ENCODE measurements around the gene EIF2D.

EIF2D gene

DNA sequence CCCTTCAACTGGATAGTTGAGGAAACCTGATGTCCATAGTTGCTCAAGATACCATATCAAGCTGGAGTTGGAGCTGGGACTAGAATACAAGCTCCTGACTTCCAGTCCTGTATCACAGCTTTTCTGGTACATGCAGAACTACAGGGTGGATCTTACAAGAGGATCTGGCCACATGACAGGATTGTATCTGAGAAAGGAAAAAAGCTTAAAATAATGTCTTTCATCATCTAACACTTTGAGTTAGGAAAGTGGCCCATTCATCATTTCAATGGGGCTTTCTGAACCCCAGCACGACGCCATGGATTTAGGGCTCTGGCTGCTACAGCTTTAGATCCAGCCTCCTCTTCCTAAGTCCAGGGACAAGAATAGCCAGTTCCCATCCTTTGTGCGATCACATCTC lies 58.1 kb downstream of the EIF2D start:
- no peak overlapping the region for H3K27ac ChIP-seq (ENCODE audit: low read depth, low read length)
- peaks cover 0 to 35% (median 22%) of the 10 kb centered on the region in 5 donors for H3K4me1 ChIP-seq (ENCODE audit: control insufficient read depth in 5 of 5, insufficient read depth in 5 of 5, low read length in 5 of 5)

DNA sequence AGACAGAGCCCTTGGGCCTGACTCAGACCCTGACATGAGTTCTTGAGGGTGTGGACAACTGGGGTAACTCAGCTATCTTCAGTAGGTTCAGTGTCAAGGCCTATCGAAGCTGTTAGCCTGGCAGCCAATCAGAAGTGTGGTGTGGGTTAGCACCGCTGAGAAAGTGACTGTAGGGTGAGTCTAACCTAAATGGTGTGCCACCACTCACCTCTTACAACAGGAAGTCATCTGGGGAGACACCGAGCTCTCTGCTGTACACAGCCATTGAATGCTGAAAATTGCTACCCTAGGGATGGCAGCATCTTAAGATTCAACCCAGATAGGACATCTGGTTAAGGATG lies 60.3 kb downstream of the EIF2D start:
- Histone ChIP-seq H3K4me3 (ENCODE audit: low read depth in 1 of 5, low read length in 5 of 5) (no peak overlapping the region), H3K9ac (ENCODE audit: low read length in 5 of 5) (no peak overlapping the region), H3K9me3 (ENCODE audit: control insufficient read depth in 5 of 5, low read length in 5 of 5) (no peaks in the 10 kb centered on the region), H3K27ac (ENCODE audit: low read depth, low read length) (no peak overlapping the region), H3K27me3 (ENCODE audit: control insufficient read depth in 5 of 5, insufficient read depth in 4 of 5, low read length in 5 of 5) (peaks cover 0 to 2% (median 0%) of the 10 kb centered on the region in 5 donors), H3K4me1 (ENCODE audit: control insufficient read depth in 5 of 5, insufficient read depth in 5 of 5, low read length in 5 of 5) (peaks cover 0 to 17% (median 9%) of the 10 kb centered on the region in 5 donors), H3K36me3 (ENCODE audit: control insufficient read depth in 5 of 5, insufficient read depth in 5 of 5, low read length in 5 of 5) (no peaks in the 10 kb centered on the region)

More for the DNA sequence above, 58.1 kb downstream of the EIF2D start:
- H3K9me3 ChIP-seq (ENCODE audit: control insufficient read depth in 5 of 5, low read length in 5 of 5), result no peaks in the 10 kb centered on the region
- H3K27me3 ChIP-seq (ENCODE audit: control insufficient read depth in 5 of 5, insufficient read depth in 4 of 5, low read length in 5 of 5), result peaks cover 0 to 2% (median 0%) of the 10 kb centered on the region in 5 donors
- H3K4me3 ChIP-seq (ENCODE audit: low read depth in 1 of 5, low read length in 5 of 5), result no peak overlapping the region
- H3K9ac ChIP-seq (ENCODE audit: low read length in 5 of 5), result no peak overlapping the region
- no peaks in the 10 kb centered on the region for H3K36me3 ChIP-seq (ENCODE audit: control insufficient read depth in 5 of 5, insufficient read depth in 5 of 5, low read length in 5 of 5)

DNA sequence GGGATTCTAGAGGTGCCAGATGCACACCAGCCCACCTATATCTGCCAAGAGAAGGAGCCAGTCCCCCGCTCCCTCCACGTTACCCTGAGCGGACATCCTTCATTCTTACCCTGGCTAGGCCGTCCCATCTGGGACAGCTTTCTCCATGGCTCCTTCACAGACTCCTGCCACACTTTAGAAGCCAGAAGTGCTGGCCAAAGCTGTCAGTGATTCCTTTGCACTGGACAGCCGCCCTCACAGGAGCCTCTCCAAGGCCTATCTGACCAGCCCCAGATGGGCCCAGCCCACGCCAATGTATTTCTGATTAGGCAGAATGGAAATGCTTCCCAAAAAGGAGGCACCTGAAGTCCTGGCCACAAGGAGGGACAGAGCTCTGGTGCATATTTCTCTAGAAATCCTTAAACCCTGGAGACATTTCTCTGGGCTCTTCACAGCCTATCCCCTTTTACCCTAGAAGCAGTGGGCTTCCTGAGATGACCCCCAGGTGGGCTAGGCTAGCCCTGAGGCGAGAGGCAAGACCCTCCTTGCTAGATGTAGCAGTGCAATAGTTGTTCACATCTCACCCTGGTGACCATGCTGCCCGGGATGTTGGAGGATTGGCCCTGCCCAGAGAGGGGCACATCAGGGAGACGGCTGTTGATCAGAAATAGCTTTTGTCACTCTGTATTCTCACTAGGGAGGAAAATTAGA lies 60.8 kb downstream of the EIF2D start:
- peaks cover 0 to 15% (median 5%) of the 10 kb centered on the region in 5 donors for H3K4me1 ChIP-seq (ENCODE audit: control insufficient read depth in 5 of 5, insufficient read depth in 5 of 5, low read length in 5 of 5)
- H3K27ac ChIP-seq (ENCODE audit: low read depth, low read length), result no peak overlapping the region
- peaks cover 0 to 2% (median 0%) of the 10 kb centered on the region in 5 donors for H3K27me3 ChIP-seq (ENCODE audit: control insufficient read depth in 5 of 5, insufficient read depth in 4 of 5, low read length in 5 of 5)
- H3K36me3 ChIP-seq (ENCODE audit: control insufficient read depth in 5 of 5, insufficient read depth in 5 of 5, low read length in 5 of 5), result no peaks in the 10 kb centered on the region
- no peak overlapping the region for H3K9ac ChIP-seq (ENCODE audit: low read length in 5 of 5)
- no peaks in the 10 kb centered on the region for H3K9me3 ChIP-seq (ENCODE audit: control insufficient read depth in 5 of 5, low read length in 5 of 5)
- H3K4me3 ChIP-seq (ENCODE audit: low read depth in 1 of 5, low read length in 5 of 5), result no peak overlapping the region

DNA sequence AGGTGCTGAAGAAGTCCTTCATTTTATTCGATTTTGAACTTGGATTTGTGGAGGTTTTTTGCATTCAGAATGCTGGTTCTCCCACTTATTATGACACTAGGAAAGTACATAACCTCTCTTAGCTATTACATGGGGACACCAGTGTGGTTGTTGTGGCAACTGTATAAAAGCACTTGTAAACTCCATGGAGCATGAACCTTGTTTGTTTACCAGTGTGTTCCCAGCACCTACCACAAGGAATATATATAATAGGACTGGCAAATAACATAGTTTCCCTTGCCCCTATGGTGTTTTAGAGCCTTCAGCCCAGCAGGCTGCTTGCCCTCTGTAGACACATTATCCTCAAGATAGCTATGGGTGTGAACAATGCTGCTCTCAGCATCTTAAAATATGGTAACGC lies 61.8 kb downstream of the EIF2D start:
- H3K27ac ChIP-seq (ENCODE audit: low read depth, low read length), result no peak overlapping the region
- no peak overlapping the region for H3K9ac ChIP-seq (ENCODE audit: low read length in 5 of 5)
- no peaks in the 10 kb centered on the region for H3K36me3 ChIP-seq (ENCODE audit: control insufficient read depth in 5 of 5, insufficient read depth in 5 of 5, low read length in 5 of 5)
- H3K4me1 ChIP-seq (ENCODE audit: control insufficient read depth in 5 of 5, insufficient read depth in 5 of 5, low read length in 5 of 5), result peaks cover 0 to 8% (median 4%) of the 10 kb centered on the region in 5 donors
- H3K27me3 ChIP-seq (ENCODE audit: control insufficient read depth in 5 of 5, insufficient read depth in 4 of 5, low read length in 5 of 5), result no peaks in the 10 kb centered on the region
- no peaks in the 10 kb centered on the region for H3K9me3 ChIP-seq (ENCODE audit: control insufficient read depth in 5 of 5, low read length in 5 of 5)
- no peak overlapping the region for H3K4me3 ChIP-seq (ENCODE audit: low read depth in 1 of 5, low read length in 5 of 5)

DNA sequence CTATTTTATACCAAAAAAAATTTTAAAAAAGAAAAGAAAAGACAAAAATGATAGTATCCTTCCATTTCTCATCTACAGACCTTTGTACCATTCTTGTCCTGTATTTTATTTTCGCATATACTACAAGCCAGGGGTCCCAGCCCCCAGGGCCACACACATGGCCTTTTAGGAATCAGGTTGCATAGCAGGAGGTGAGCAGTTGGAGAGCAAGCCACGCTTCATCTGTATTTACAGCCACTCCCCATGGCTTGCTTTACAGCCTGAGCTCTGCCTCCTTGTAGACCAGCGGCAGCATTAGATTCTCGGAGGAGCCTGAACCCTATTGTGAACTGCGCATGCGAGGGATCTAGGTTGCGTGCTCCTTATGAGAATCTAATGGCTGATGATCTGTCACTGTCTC lies 65.2 kb downstream of the EIF2D start:
- Histone ChIP-seq H3K9ac (ENCODE audit: low read length in 5 of 5) (no peak overlapping the region), H3K4me1 (ENCODE audit: control insufficient read depth in 5 of 5, insufficient read depth in 5 of 5, low read length in 5 of 5) (peaks cover 0 to 13% (median 4%) of the 10 kb centered on the region in 5 donors), H3K27ac (ENCODE audit: low read depth, low read length) (no peak overlapping the region), H3K4me3 (ENCODE audit: low read depth in 1 of 5, low read length in 5 of 5) (no peak overlapping the region), H3K9me3 (ENCODE audit: control insufficient read depth in 5 of 5, low read length in 5 of 5) (no peaks in the 10 kb centered on the region), H3K27me3 (ENCODE audit: control insufficient read depth in 5 of 5, insufficient read depth in 4 of 5, low read length in 5 of 5) (no peaks in the 10 kb centered on the region), H3K36me3 (ENCODE audit: control insufficient read depth in 5 of 5, insufficient read depth in 5 of 5, low read length in 5 of 5) (no peaks in the 10 kb centered on the region)

DNA sequence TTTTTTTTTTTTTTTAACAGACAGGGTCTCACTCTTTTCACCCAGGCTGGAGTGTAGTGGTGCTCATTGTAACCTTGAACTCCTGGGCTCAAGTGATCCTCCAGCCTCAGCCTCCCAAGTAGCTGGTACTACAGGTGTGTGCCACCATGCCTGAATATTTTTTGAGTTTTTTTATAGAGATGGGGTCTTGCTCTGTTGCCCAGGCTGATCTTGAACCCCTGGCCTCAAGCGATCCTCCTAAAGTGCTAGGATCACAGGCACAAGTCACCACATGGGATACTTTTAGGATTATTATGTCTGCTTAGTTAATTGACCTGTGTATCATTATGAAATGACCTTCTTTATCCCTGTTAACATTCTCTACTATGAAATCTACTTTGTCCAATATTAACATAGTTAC lies 66.9 kb downstream of the EIF2D start:
- no peaks in the 10 kb centered on the region for H3K9me3 ChIP-seq (ENCODE audit: control insufficient read depth in 5 of 5, low read length in 5 of 5)
- no peaks in the 10 kb centered on the region for H3K27me3 ChIP-seq (ENCODE audit: control insufficient read depth in 5 of 5, insufficient read depth in 4 of 5, low read length in 5 of 5)
- no peak overlapping the region for H3K4me3 ChIP-seq (ENCODE audit: low read depth in 1 of 5, low read length in 5 of 5)
- H3K36me3 ChIP-seq (ENCODE audit: control insufficient read depth in 5 of 5, insufficient read depth in 5 of 5, low read length in 5 of 5), result no peaks in the 10 kb centered on the region
- no peak overlapping the region for H3K27ac ChIP-seq (ENCODE audit: low read depth, low read length)
- peaks cover 0 to 9% (median 0%) of the 10 kb centered on the region in 5 donors for H3K4me1 ChIP-seq (ENCODE audit: control insufficient read depth in 5 of 5, insufficient read depth in 5 of 5, low read length in 5 of 5)
- H3K9ac ChIP-seq (ENCODE audit: low read length in 5 of 5), result no peak overlapping the region

DNA sequence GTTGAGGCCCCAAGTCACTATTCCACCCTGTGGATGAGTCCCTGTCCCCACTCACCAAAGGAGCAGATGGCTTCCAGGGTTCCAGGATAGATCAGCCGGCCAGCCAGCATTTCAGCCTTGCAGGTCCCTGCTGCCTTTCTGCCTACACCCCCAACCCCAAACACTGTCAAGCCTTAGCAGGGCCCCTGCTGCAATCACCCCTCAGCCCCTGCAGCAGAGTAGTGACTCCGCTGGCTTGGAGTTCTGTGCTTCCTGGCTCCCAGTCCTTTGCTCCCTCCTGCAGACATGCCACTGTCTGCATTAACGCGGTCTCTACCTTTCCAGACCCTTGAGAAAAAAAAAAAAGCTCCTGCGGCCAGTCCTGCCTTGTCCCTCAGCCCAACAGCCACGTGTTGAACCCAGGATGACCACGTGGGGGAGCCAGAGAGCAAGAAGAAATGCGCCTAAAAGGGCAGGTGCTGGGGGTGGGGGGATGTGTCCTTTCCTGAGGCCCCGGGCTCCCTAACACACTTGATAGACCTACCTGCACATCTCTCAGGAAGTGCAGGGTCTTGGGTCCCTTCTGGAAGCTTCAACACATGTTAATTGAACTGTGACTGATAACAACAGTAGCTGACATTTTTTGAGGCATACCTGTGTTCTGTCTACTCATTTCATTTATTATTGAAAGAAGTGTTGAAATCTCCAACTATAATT lies 67.6 kb downstream of the EIF2D start:
- no peaks in the 10 kb centered on the region for H3K27me3 ChIP-seq (ENCODE audit: control insufficient read depth in 5 of 5, insufficient read depth in 4 of 5, low read length in 5 of 5)
- H3K4me1 ChIP-seq (ENCODE audit: control insufficient read depth in 5 of 5, insufficient read depth in 5 of 5, low read length in 5 of 5), result peaks cover 0 to 15% (median 4%) of the 10 kb centered on the region in 5 donors
- no peaks in the 10 kb centered on the region for H3K9me3 ChIP-seq (ENCODE audit: control insufficient read depth in 5 of 5, low read length in 5 of 5)
- no peak overlapping the region for H3K4me3 ChIP-seq (ENCODE audit: low read depth in 1 of 5, low read length in 5 of 5)
- H3K27ac ChIP-seq (ENCODE audit: low read depth, low read length), result no peak overlapping the region
- H3K9ac ChIP-seq (ENCODE audit: low read length in 5 of 5), result peak overlapping the region in 1 of 5 donors; percentile 41
- no peaks in the 10 kb centered on the region for H3K36me3 ChIP-seq (ENCODE audit: control insufficient read depth in 5 of 5, insufficient read depth in 5 of 5, low read length in 5 of 5)

Measured in subcutaneous abdominal adipose tissue (tissue), 5 donors.